HL-60 (cell line): ENCODE measurements around the gene TFE3.

Experiments
- GABPA ChIP-seq: IDR thresholded peaks from 2 replicates; pipeline ENCODE4 v1.6.1; 2012; ENCODE audit warnings: low read depth
- POLR2AphosphoS5 ChIP-seq: IDR thresholded peaks from 2 replicates; pipeline ENCODE4 v1.6.1; 2012; ENCODE audit warnings: low read depth
- SPI1 ChIP-seq: IDR thresholded peaks from 2 replicates; pipeline ENCODE4 v1.6.1; 2012; ENCODE audit warnings: low read depth, mild to moderate bottlenecking, borderline replicate concordance
- TF ChIP-seq, protein P1 (sequence below): IDR thresholded peaks from one replicate; pipeline ENCODE4 v1.5.1; 2011; ENCODE audit warnings: low read length, control low read depth, inconsistent platforms; ENCODE audit not compliant: insufficient read depth
- TF ChIP-seq, protein P2 (sequence below): IDR thresholded peaks from 2 replicates; pipeline ENCODE4 v1.6.1; 2012; ENCODE audit warnings: low read depth; ENCODE audit not compliant: insufficient replicate concordance

DNA sequence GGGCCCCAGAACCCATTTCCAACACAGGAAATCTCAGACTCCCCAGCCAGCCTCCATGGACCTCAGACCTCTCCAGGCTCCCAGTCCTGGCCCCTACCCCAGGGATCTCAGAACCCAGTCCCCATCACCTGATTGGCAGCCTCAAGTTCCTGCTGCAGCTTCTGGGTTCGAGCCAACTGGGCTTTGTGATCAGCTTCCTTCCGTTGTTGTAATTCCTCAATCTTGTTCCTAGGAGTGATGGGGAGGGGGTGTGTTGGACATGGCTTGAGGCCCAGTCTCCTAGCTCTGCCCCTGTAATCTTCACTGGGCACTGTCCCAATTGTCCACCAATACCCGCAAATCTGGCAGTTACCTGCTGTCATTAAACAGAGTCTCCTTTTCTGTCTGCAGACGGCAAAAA lies 53.7 kb downstream of the TFE3 start:
- TF ChIP-seq, protein P1, sequence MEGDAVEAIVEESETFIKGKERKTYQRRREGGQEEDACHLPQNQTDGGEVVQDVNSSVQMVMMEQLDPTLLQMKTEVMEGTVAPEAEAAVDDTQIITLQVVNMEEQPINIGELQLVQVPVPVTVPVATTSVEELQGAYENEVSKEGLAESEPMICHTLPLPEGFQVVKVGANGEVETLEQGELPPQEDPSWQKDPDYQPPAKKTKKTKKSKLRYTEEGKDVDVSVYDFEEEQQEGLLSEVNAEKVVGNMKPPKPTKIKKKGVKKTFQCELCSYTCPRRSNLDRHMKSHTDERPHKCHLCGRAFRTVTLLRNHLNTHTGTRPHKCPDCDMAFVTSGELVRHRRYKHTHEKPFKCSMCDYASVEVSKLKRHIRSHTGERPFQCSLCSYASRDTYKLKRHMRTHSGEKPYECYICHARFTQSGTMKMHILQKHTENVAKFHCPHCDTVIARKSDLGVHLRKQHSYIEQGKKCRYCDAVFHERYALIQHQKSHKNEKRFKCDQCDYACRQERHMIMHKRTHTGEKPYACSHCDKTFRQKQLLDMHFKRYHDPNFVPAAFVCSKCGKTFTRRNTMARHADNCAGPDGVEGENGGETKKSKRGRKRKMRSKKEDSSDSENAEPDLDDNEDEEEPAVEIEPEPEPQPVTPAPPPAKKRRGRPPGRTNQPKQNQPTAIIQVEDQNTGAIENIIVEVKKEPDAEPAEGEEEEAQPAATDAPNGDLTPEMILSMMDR, result no peak
- TF ChIP-seq POLR2AphosphoS5, result no peak
- TF ChIP-seq, protein P2, sequence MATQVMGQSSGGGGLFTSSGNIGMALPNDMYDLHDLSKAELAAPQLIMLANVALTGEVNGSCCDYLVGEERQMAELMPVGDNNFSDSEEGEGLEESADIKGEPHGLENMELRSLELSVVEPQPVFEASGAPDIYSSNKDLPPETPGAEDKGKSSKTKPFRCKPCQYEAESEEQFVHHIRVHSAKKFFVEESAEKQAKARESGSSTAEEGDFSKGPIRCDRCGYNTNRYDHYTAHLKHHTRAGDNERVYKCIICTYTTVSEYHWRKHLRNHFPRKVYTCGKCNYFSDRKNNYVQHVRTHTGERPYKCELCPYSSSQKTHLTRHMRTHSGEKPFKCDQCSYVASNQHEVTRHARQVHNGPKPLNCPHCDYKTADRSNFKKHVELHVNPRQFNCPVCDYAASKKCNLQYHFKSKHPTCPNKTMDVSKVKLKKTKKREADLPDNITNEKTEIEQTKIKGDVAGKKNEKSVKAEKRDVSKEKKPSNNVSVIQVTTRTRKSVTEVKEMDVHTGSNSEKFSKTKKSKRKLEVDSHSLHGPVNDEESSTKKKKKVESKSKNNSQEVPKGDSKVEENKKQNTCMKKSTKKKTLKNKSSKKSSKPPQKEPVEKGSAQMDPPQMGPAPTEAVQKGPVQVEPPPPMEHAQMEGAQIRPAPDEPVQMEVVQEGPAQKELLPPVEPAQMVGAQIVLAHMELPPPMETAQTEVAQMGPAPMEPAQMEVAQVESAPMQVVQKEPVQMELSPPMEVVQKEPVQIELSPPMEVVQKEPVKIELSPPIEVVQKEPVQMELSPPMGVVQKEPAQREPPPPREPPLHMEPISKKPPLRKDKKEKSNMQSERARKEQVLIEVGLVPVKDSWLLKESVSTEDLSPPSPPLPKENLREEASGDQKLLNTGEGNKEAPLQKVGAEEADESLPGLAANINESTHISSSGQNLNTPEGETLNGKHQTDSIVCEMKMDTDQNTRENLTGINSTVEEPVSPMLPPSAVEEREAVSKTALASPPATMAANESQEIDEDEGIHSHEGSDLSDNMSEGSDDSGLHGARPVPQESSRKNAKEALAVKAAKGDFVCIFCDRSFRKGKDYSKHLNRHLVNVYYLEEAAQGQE, result no peak
- TF ChIP-seq SPI1, result no peak
- no peak for TF ChIP-seq GABPA
